Panc1 (cell line): ENCODE measurements around the gene AFG3L2. TPM values are rescaled to one million over a fixed set of nuclear protein-coding genes. Genes with fewer than 3 reads are reported as not detected.

Experiments
- ATAC-seq: fragments of 200-7000 bp; cut with Tn5 transposase; 2 replicates; pipeline ENCODE4 v1.9.1; 2020; ENCODE audit warnings: mild to moderate bottlenecking, moderate library complexity
- BruUV-seq: library from RNA; stranded (reverse); fragments of 400-500 nt; replicated peaks from 2 replicates; lab custom pipeline; 2021; lab: Mats Ljungman, UMichigan
- CTCF ChIA-PET: fragments of 300-600 bp; sonication (Branson Sonifier 250); formaldehyde crosslinking; loops from one replicate; lab custom pipeline; 2022; ENCODE audit warnings: antibody characterized with exemption; lab: Charles Lee
- POLR2A ChIA-PET: fragments of 300-600 bp; sonication (Branson Sonifier 250); formaldehyde crosslinking; loops from one replicate; lab custom pipeline; 2022; ENCODE audit warnings: antibody characterized with exemption; lab: Charles Lee
- DNase-seq: peaks from one replicate; pipeline ENCODE4 v3.0.0-alpha.2; 2010; ENCODE audit warnings: low read depth, low spot score
- H3K27ac ChIP-seq: 2 replicates; pipeline ENCODE4 v1.5.1; 2011; ENCODE audit warnings: mild to moderate bottlenecking, low read length, inconsistent platforms
- H3K27me3 ChIP-seq: fragments of 200-500 bp; sonication (Bioruptor generic); 2 replicates; pipeline ENCODE4 v1.6.0; 2014; ENCODE audit warnings: low read length, inconsistent platforms; ENCODE audit not compliant: control insufficient read depth, insufficient read depth
- H3K36me3 ChIP-seq: fragments of 200-500 bp; sonication (Bioruptor generic); 2 replicates; pipeline ENCODE4 v1.5.1; 2014; ENCODE audit warnings: inconsistent platforms, mild to moderate bottlenecking, low read length, moderate library complexity; ENCODE audit not compliant: control insufficient read depth, insufficient read depth
- H3K4me1 ChIP-seq: 2 replicates; pipeline ENCODE4 v1.5.1; 2011; ENCODE audit warnings: inconsistent platforms, mild to moderate bottlenecking, low read length, moderate library complexity; ENCODE audit not compliant: control insufficient read depth, insufficient read depth
- H3K4me3 ChIP-seq, 2 experiments: 2 replicates each; pipeline ENCODE4 v1.5.1; 2011 to 2012; ENCODE audit warnings: low read depth in 2 of 2, low read length in 2 of 2, mild to moderate bottlenecking in 2 of 2, inconsistent platforms in 1 of 2, moderate library complexity in 1 of 2
- H3K9me3 ChIP-seq: fragments of 200-500 bp; sonication (Bioruptor generic); 2 replicates; pipeline ENCODE4 v1.5.1; 2014; ENCODE audit warnings: low read depth, mild to moderate bottlenecking, inconsistent platforms, low read length, moderate library complexity; ENCODE audit not compliant: control insufficient read depth, insufficient read depth
- POLR2AphosphoS5 ChIP-seq: IDR thresholded peaks from 2 replicates; pipeline ENCODE4 v1.6.1; 2012; ENCODE audit warnings: mild to moderate bottlenecking, low read depth, low read length, moderate library complexity
- SIN3A ChIP-seq: IDR thresholded peaks from 2 replicates; pipeline ENCODE4 v1.6.1; 2012; ENCODE audit warnings: low read depth, mild to moderate bottlenecking, low read length, moderate library complexity, borderline replicate concordance; ENCODE audit not compliant: insufficient read depth
- TCF7L2 ChIP-seq: IDR thresholded peaks from 2 replicates; pipeline ENCODE4 v1.6.1; 2011; ENCODE audit warnings: mild to moderate bottlenecking, low read depth, low read length, inconsistent platforms
- in situ Hi-C: cut with HindIII; loops from 2 replicates; pipeline ENCODE4 v1.10.0; 2016; ENCODE audit warnings: low sequenced_read_pairs, low pct_unique_long_range_greater_than_20kb
- intact Hi-C: fragments of 100-400 bp; cut with micrococcal nuclease; formaldehyde crosslinking; loops from one replicate; pipeline ENCODE4 v1.10.0; 2022; ENCODE audit not compliant: unreplicated experiment
- total RNA-seq: library from RNA; stranded (reverse); gene quantifications from one replicate; pipeline ENCODE4 v1.2.1, GENCODE V29; 2021; ENCODE audit not compliant: unreplicated experiment
- TF ChIP-seq, protein P1 (sequence below): fragments of 450-650 bp; IDR thresholded peaks from 2 replicates; pipeline ENCODE4 v1.5.1; 2017; ENCODE audit warnings: mild to moderate bottlenecking
- TF ChIP-seq, protein P2 (sequence below), 2 experiments: IDR thresholded peaks; 2 replicates each; pipeline ENCODE4 v1.6.1; 2011 to 2012; ENCODE audit warnings: low read depth in 2 of 2, control low read depth in 1 of 2, low read length in 1 of 2, mild to moderate bottlenecking in 1 of 2, moderate library complexity in 1 of 2; ENCODE audit not compliant: insufficient read depth in 1 of 2

AFG3L2 gene
- total RNA-seq, 1 experiment from 2014 or later, result 58.0 TPM

DNA sequence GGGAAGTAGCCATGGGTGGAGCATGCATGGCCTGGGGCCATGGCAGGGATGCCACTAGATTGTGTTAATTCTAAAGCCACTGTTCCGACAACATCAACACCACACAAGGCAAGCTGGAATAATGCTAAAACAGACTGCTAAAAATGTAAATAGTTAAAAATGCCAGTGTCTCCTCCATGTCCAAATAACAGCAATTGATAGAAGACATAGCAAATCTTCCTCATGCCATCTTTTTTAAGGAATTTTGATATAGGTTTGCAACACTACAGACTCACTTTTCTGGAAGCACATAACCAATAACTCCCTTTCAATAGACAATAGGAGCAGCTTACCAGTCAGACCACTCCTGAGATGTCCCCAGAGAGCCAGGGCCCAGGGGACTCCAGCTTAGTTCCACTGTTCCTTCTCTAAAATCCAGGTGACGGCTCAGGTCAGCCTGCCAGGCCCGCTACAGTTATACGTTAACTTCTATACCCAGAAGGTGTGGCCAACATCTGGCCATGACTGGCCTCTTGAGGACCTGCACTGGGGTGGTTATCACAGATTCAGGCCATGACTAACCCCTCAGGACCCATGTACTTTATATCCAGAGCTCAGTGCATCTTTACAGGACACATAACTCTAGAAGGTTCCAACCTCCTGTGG lies 48.7 kb downstream of the AFG3L2 start:
- ChIA-PET POLR2A (no interaction called here), CTCF (interaction anchor here (1.0 kb wide), 2 partner anchors 40 to 334 kb away, joined by 3 read pairs; no protein-coding TSS in a partner anchor)
- no peak for DNase-seq
- H3K9me3 ChIP-seq, result no peaks in the 10 kb centered on the region
- H3K4me1 ChIP-seq, result no peaks in the 10 kb centered on the region
- no TSS peak for BruUV-seq
- intact Hi-C loops (no loop called here), in situ Hi-C loops (no loop called here)
- H3K27me3 ChIP-seq, result no peaks in the 10 kb centered on the region
- TF ChIP-seq POLR2AphosphoS5, result no peak
- TF ChIP-seq, protein P1, sequence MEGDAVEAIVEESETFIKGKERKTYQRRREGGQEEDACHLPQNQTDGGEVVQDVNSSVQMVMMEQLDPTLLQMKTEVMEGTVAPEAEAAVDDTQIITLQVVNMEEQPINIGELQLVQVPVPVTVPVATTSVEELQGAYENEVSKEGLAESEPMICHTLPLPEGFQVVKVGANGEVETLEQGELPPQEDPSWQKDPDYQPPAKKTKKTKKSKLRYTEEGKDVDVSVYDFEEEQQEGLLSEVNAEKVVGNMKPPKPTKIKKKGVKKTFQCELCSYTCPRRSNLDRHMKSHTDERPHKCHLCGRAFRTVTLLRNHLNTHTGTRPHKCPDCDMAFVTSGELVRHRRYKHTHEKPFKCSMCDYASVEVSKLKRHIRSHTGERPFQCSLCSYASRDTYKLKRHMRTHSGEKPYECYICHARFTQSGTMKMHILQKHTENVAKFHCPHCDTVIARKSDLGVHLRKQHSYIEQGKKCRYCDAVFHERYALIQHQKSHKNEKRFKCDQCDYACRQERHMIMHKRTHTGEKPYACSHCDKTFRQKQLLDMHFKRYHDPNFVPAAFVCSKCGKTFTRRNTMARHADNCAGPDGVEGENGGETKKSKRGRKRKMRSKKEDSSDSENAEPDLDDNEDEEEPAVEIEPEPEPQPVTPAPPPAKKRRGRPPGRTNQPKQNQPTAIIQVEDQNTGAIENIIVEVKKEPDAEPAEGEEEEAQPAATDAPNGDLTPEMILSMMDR, result peak; percentile 53; the same call in 1 of the 2 replicates
- H3K36me3 ChIP-seq, result peaks cover 9% of the 10 kb centered on the region
- ATAC-seq, result 0 out of 2 replicates have a peak, but pooled peaks have one; percentile 9
- no peak overlapping the region for H3K4me3 ChIP-seq
- H3K27ac ChIP-seq, result no peak overlapping the region

DNA sequence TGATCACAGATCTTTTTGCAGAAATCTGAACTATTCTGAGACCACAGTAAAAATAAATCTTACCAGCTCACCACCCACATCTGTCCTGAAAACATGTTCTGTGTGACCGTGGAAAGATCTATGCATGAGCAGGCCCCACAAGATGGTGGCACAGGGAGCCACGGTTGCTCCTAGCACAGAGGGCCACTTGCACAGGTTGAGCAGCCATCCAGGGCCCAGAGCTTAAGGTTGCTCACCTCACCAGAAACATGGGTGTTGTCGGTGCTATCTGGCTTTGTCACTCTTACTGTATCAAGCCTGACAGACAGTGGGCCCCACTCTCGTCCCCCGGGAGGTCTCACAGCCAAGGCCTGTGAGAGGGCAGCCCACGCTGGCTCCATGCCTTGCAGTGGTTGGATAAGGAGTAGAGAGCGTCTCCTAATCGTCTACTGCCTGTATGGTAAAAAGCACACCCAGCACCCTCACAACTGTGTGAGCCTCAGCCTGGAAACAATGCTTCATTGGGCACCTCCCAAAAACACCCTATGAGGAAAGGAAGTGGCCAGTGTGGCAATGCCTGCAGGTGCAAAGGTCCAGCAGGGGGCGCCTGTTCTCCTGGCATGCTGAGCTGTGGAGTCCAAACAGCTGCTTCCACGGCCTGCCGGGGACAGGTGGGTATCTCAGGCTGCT lies 49.4 kb downstream of the AFG3L2 start:
- intact Hi-C loops, result no loop called here

More for the DNA sequence above, 49.4 kb downstream of the AFG3L2 start:
- Histone ChIP-seq H3K36me3 (peaks cover 15% of the 10 kb centered on the region), H3K9me3 (no peaks in the 10 kb centered on the region), H3K4me3 (no peak overlapping the region), H3K27ac (no peak overlapping the region), H3K27me3 (no peaks in the 10 kb centered on the region), H3K4me1 (no peaks in the 10 kb centered on the region)
- DNase-seq (peak; percentile 38), ATAC-seq (peak; percentile 90)
- no TSS peak for BruUV-seq
- TF ChIP-seq TCF7L2 (no peak), SIN3A (no peak), POLR2AphosphoS5 (0 out of 2 replicates have a peak, but pooled peaks have one; percentile 22)
- TF ChIP-seq, protein P1, result peak; percentile 96
- TF ChIP-seq, protein P2, sequence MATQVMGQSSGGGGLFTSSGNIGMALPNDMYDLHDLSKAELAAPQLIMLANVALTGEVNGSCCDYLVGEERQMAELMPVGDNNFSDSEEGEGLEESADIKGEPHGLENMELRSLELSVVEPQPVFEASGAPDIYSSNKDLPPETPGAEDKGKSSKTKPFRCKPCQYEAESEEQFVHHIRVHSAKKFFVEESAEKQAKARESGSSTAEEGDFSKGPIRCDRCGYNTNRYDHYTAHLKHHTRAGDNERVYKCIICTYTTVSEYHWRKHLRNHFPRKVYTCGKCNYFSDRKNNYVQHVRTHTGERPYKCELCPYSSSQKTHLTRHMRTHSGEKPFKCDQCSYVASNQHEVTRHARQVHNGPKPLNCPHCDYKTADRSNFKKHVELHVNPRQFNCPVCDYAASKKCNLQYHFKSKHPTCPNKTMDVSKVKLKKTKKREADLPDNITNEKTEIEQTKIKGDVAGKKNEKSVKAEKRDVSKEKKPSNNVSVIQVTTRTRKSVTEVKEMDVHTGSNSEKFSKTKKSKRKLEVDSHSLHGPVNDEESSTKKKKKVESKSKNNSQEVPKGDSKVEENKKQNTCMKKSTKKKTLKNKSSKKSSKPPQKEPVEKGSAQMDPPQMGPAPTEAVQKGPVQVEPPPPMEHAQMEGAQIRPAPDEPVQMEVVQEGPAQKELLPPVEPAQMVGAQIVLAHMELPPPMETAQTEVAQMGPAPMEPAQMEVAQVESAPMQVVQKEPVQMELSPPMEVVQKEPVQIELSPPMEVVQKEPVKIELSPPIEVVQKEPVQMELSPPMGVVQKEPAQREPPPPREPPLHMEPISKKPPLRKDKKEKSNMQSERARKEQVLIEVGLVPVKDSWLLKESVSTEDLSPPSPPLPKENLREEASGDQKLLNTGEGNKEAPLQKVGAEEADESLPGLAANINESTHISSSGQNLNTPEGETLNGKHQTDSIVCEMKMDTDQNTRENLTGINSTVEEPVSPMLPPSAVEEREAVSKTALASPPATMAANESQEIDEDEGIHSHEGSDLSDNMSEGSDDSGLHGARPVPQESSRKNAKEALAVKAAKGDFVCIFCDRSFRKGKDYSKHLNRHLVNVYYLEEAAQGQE (IDR thresholded peaks at IDR 0.05; ENCODE audit: insufficient read depth in 1 of 2, low read depth in 2 of 2, low read length in 1 of 2), result no peak
- ChIA-PET CTCF (interaction anchor here (1.0 to 1.4 kb wide), 3 partner anchors 14 to 335 kb away, joined by 3 read pairs; no protein-coding TSS in a partner anchor), POLR2A (no interaction called here)
- in situ Hi-C loops, result no loop called here
